HG03521 (cell line): Measurements from ENCODE around the gene PPP1R13B.

Experiments
- ATAC-seq: cut with Tn5 transposase; IDR thresholded peaks from one replicate; pipeline ENCODE4 v1.9.1; 2021; ENCODE audit warnings: mild to moderate bottlenecking, moderate library complexity; ENCODE audit not compliant: unreplicated experiment

PPP1R13B gene

GRCh38 chr14:103881268-103882201 is 34.2 kb upstream of the PPP1R13B start:
- no peak for ATAC-seq

- ATAC-seq = no peak
These were observed 33.2 kb upstream of the PPP1R13B start for GRCh38 chr14:103880348-103881267.

DNA sequence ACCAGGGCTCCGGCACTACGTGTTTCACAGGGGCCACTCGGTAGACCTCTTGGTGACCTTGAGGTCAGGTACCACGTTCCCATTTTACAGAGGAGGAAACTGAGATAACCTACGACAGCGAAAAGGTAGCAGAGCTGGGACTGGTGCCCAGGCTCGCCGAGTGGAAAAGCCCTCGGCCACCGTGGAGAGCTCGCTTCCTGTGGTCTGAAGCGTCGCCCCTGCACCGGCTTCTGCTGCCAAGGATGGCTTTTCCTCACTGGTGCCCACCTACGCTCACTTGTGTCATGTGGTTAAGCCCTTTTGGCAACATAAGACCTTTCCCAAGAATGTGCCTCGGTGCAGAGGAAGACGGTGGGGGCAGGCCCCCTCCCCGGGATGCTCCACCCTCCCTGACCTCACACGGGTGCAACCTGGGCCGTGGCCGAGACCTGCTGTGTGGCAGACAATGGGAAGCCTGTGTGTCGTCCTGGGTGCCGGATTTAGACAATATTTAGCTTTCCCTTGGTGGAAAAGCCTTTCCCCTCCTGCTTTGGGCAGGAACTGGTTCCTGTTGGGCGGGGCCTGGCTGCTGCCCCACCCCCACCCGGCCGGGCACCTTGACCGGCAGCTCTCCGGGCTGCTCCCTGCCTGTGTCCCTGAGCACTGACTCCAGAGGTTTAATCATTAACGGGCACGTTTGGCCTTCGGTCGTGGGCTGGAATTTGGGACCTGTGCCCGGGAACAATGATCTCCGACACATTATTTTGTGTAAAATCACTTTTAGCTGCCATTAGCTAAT is 32.4 kb upstream of the PPP1R13B start:
- ATAC-seq = no peak

- ATAC-seq = no peak
These were observed 31.8 kb upstream of the PPP1R13B start for GRCh38 chr14:103879118-103879569.

DNA sequence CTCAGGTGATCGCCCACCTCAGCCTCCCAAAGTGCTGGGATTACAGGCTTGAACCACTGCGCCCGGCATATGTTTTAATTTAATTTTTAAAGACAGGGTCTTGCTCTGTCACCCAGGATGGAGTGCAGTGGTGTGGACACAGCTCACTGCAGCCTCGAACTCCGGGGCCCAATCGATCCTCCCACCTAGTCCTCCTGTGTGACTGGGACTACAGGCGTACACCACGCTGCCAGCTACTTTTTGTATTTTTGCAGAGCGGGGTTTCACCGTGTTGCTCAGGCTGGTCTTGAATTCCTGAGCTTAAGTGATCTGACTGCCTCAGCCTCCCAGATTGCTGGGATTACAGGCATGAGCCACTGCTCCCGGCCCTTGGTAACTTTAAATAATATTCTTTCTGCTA is 30.8 kb upstream of the PPP1R13B start:
- no peak for ATAC-seq

DNA sequence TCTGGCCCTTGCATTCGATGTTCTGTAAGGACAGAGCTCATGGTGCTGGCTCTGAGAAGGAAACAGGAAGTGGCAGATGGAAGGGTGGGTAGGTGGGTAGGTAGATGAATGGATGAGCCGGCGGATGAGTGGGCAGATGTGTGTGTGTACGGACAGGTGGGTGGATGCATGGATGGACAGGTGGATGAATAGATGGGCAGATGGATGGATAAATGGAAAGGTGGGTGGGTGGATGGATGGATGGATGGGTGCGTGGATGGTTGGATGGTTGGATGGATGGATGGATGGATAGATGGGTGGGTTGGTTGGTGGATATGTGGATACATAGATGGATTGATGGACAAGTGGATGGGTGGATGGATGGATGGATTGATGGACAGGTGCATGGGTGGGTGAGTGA is 27.6 kb upstream of the PPP1R13B start:
- ATAC-seq = no peak

DNA sequence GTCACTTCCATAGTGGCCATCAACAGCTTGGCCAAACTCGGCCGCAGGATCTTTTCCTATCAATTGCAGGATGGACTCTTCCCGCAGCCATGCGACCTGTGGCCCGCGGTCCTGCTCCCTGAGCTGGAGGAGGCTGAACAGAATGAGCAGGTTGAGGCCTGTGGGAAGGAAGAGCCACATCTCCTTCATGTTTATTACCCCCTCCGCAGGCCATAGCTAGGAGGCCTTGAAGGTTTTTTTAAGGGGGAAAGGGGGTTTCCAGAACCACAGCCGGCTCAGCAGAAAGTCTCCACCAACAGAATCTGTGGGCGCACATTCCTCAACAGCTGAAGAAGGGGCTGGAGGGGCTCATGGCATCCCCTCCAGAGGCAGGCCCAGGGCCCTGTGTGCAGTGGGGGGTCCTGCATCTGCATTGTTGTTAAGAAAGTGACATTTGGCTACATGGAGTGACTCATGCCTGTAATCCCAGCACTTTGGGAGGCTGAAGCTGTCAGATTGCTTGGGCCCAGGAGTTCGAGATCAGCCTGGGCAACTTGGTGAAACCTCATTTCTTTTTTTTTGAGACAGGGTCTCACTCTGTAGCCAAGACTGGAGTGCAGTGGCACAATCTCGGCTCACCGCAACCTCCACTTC is 25.2 kb upstream of the PPP1R13B start:
- ATAC-seq = no peak

GRCh38 chr14:103871596-103872480 is 24.5 kb upstream of the PPP1R13B start:
- no peak for ATAC-seq

- ATAC-seq = no peak
These were observed 23.7 kb upstream of the PPP1R13B start for GRCh38 chr14:103870891-103871595.

DNA sequence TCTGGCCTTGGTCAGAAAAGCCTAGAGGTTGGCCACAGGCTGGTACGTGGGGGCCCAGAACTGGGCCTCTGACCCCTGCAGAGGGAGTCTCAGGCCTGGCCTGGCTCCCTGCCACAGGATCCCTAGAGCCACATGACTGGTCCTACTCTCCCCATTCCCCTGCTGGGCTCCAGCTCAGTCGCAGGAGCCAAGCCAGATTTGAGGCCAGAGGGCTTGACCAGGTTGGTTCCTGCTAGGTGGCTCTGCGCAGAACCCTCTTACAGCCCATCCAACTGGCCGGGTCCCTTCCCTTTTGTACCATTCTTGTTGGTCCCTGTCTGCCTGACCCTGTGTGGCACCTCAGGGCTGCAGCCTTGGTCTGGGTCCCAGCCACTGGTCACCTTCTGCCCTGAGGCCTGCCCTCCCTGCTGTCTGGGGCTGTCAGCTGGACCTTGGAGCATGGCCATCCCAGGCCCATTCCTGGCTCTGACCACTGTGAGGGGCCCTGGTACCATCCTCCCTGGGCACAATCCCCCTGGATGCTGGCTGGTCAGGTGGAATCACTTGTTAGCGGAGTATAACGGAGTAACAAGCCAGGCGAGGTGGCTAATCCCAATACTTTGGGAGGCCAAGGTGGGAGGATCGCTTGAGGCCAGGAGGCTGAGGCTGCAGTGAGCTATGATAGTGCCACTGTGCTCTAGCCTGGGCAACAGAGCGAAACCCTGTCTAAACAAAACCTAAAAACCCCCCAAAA is 22.9 kb upstream of the PPP1R13B start:
- ATAC-seq = no peak

DNA sequence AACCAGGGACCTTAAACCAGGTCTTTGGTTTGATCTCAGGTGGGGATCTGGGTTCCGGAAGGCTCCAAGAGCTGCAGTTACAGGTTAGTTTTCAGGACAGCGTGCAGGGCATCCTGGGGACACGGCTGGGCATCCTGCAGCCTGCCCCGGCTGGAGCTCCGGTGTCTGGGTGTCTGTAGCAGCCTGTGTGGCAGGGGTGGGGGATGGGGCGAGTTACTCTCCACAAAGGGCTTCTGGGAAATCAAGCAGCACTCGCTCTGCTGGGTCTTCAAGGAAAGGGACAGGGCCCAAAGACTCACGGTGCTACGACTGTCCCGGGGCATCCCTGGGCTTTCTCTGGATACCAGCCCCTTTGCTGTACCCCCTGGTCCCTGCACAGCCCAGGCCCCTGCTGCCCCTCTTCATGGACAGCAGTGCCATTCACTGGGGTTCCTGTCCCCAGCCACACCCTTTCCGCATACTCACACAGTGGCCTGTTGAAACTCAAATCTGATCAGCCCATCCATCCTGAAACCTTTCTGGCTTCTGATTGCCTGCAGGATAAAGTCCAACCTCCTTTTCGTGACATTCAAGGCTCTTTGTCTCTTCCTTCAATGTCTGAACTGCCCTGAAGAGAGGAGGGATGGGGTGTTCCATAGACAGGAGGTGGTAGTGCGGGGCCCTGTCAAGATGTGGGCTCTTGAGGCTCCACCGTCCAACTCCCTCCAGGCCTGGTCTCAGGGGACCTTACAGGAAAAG is 22.2 kb upstream of the PPP1R13B start:
- no peak for ATAC-seq

- no peak for ATAC-seq
These were observed 21.0 kb upstream of the PPP1R13B start for GRCh38 chr14:103868242-103868897.

GRCh38 chr14:103867523-103867953 is 20.2 kb upstream of the PPP1R13B start:
- ATAC-seq = no peak

DNA sequence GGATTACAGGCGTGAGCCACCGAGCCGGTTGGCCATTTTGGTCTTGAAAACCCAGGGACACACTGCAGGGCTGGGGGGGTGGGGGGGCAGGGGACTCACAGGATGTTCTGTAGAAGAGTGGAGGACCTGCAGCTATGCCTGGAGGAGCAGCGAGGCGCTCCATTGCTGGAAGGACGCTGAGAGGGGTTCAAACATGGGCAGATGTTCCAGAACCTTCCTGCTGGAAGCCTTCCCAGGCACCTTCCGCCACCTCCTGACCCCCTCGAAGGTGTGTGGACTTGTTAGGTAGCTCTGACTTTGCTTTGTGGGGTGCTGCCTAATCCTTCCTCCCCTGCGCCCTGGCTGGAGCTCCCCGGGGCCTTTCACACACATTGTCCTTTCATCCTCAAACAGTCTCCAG is 19.6 kb upstream of the PPP1R13B start:
- no peak for ATAC-seq

DNA sequence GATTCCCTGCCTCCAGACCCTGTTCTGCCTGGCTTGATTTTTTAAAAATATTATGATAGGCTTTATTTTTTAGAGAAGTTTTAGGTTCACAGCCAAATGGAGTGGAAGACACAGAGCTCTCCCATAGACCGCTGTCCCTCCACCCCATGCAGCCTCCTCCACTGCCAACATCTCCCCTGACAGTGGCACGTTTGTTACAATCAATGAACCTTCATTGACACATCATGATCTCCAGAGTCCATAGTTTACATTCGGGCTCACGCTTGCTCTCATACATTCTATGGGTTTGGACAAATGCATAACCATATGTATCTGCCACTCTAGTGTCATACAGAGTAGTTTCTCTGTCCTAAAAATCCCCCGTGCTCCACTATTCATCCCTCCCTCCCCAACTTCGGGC is 15.9 kb upstream of the PPP1R13B start:
- no peak for ATAC-seq

DNA sequence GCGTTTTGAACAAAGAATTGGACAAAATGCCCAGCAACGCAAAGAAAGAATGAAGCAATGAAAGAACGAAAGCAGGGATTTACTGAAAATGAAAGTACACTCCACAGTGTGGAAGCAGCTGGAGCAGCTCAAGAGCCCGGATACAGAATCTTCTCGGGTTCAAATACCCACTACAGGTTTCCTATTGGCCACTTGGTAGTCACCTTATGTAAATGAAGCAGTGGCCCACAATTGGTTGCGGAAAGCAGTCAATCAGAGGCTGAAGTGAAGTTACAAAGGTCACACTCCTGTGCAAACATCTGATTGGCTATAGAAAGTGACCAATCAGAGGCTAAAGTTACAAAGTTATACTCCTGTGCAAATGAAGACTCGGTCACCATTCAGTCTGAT is 15.0 kb upstream of the PPP1R13B start:
- ATAC-seq = no peak
